ENCODE data around the gene KCNK18. TPM values are rescaled to one million over a fixed set of nuclear protein-coding genes. Genes with fewer than 3 reads are reported as not detected.
A peak's percentile ranks its signal among the peaks of the same experiment; 100 is the strongest.
"Not testable (repeated sequence)": the region's sequence is repeated elsewhere in the genome, so short reads cannot be mapped to it uniquely, and the experiment has no call there.

The KCNK18 gene
- total RNA-seq, 4 donors from 2014 or later = not detected

DNA sequence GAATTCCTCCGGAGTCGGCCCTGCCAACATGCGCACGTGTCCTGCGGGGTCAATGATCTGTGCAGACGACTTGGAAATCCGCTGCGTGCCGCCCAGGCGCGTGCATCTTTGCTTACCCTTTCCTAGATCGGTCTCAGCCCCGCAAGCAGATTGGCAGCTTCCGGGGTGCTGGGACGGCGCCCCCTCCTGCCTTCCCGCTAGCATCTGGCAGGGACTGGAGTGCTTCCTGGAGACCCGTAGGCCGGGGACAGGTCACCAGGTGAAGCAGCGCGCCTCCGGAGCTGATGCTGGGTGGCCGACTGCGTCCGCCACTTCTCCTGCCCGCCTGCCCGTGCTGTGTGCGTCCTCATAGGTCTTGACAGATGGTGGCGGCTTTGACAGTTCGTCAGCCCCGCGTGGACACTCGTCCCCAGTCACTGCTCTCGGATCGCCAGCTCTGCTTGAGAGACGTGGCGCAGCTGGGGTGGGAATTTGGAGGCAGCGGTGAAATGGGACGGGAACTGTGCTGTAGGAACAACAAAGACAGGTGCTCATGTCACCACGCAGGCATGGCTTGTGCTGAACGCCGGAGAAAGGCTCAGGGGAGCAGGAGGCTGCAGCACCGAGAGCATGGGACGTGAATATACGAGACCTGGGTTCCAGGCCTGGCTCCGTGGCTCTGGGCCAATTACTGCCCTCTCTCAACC lies 21.9 kb upstream of the KCNK18 start:
- 2 to 3% methylated on average over 23 to 35 of the region's 46 CpGs for WGBS, 2 donors
- peak; percentile 21 to 88 for DNase-seq (ENCODE audit: low spot score in 2 of 2)
- TF ChIP-seq, protein P1, sequence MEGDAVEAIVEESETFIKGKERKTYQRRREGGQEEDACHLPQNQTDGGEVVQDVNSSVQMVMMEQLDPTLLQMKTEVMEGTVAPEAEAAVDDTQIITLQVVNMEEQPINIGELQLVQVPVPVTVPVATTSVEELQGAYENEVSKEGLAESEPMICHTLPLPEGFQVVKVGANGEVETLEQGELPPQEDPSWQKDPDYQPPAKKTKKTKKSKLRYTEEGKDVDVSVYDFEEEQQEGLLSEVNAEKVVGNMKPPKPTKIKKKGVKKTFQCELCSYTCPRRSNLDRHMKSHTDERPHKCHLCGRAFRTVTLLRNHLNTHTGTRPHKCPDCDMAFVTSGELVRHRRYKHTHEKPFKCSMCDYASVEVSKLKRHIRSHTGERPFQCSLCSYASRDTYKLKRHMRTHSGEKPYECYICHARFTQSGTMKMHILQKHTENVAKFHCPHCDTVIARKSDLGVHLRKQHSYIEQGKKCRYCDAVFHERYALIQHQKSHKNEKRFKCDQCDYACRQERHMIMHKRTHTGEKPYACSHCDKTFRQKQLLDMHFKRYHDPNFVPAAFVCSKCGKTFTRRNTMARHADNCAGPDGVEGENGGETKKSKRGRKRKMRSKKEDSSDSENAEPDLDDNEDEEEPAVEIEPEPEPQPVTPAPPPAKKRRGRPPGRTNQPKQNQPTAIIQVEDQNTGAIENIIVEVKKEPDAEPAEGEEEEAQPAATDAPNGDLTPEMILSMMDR (IDR thresholded peaks at IDR 0.05) = no peak
- no peak for TF ChIP-seq POLR2A (IDR thresholded peaks at IDR 0.05)
- H3K4me3 ChIP-seq (ENCODE audit: low read depth, poor library complexity, severe bottlenecking) = no peak overlapping the region
- intact Hi-C loops (cut with DNase I; ENCODE audit: low total_unique reads) = loop anchor here (2.0 kb wide), 1 partner anchor 379 kb away; no protein-coding TSS in a partner anchor

DNA sequence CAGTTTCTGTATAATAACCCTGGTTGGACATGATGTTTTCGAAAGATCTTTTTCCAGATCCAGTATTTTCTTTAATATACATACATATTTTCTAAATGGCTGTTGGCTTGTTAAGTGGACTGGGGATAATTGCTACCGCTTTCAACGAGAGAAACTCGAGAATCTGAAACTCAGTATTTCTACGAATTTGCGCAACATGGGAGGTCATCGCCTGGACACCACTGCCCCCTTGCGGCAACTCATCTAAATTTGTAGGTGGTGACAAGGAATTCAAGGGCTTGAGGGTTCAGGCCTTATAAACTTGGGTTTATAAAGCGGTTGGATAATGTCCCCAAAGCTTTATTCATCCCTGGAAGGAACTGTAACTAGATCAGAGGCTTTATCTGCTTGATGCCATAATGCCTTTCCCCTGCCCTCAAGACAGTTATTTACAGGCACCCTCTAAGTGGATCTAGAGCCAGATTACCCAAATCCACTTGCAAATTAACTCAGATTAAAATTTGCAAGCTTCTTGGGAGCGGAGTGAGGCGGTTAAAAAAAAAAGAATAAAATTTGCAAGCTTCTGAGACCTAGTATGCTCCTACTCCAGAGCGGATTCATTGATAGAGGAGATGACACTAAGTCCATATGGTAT lies 21.3 kb upstream of the KCNK18 start:
- 31 to 33% methylated on average over 12 of the region's 12 CpGs for WGBS, 2 donors
- TF ChIP-seq, protein P1 (IDR thresholded peaks at IDR 0.05) = no peak
- no peak for TF ChIP-seq POLR2A (IDR thresholded peaks at IDR 0.05)
- peak; percentile 69 to 96 for DNase-seq (ENCODE audit: low spot score in 2 of 2)
- H3K4me3 ChIP-seq (ENCODE audit: low read depth, poor library complexity, severe bottlenecking) = no peak overlapping the region
- intact Hi-C loops (cut with DNase I; ENCODE audit: low total_unique reads) = loop anchor here (2.0 kb wide), 1 partner anchor 379 kb away; no protein-coding TSS in a partner anchor

DNA sequence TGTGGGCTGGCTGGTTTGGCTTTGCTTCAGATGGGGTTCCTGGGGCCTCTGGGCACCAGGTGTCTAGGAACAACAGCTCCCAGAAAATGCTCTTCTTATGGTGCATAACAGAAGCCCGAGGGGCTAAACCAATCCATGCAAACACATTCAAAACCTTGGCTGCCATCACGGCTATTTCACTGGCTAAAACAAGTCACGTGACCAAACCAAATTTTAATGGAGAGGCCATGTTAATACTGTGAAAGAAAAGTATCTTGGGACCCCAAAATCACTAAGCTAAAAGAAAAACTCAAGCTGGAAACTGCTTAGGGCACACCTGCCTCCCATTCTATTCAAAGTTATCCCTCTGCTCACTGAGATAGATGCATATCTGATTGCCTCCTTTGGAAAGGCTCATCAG lies 19.1 kb upstream of the KCNK18 start:
- DNase-seq (ENCODE audit: low spot score in 2 of 2) = no peak
- no peak overlapping the region for H3K4me3 ChIP-seq (ENCODE audit: low read depth, poor library complexity, severe bottlenecking)
- WGBS, 2 donors = 71 to 79% methylated on average over 3 of the region's 3 CpGs
- intact Hi-C loops (cut with DNase I; ENCODE audit: low total_unique reads) = no loop called here
- TF ChIP-seq POLR2A (IDR thresholded peaks at IDR 0.05) = no peak
- TF ChIP-seq, protein P1 (IDR thresholded peaks at IDR 0.05) = no peak

DNA sequence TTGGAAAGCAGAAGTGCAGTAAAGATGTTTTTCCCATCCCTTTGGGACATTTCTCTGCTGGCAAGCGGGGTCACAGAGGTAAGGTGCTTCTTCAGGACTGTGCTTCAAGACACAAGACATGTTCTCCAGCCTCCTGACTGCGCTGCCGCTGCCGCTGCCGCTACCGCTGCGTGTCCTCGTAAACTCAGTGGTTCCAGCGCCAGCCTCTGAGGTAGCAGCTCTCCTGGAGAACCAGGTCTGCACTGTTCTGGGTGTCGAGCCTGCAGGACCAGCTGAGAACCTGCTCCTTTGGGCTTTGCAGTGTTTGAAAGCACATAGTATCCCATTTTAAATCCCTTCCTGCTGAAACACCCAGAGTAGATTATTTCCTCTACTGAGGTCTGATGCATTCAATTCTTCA lies 13.0 kb upstream of the KCNK18 start:
- intact Hi-C loops (cut with DNase I; ENCODE audit: low total_unique reads) = no loop called here
- no peak for DNase-seq (ENCODE audit: low spot score in 2 of 2)

DNA sequence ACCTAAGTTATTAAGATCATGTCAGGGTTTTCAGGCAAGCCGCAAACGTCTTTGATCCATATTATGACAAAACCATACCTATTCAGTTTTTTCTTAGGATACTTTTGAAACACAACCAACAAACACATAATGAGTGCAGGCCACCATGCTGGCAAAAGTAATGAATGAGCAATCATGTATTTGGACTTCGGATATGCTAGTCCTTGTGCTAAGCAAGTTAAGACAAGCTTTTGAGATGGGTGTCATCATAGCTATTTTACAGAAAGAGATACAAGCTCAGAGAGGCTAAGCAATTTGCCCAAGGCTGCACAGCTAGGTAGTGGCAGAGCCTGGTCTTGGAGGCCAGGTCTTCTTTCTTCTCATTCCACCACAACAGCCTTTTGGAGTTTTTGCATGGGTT lies 12.5 kb upstream of the KCNK18 start:
- intact Hi-C loops (cut with DNase I; ENCODE audit: low total_unique reads) = no loop called here
- WGBS, 2 donors = 55 to 57% methylated on average over 3 of the region's 3 CpGs
- H3K4me3 ChIP-seq (ENCODE audit: low read depth, poor library complexity, severe bottlenecking) = no peak overlapping the region
- no peak for TF ChIP-seq POLR2A (IDR thresholded peaks at IDR 0.05)
- TF ChIP-seq, protein P1 (IDR thresholded peaks at IDR 0.05) = no peak
- no peak for DNase-seq (ENCODE audit: low spot score in 2 of 2)

More for the DNA sequence above, 13.0 kb upstream of the KCNK18 start:
- WGBS, 2 donors = 86 to 93% methylated on average over 10 of the region's 10 CpGs
- TF ChIP-seq, protein P1 (IDR thresholded peaks at IDR 0.05) = no peak
- TF ChIP-seq POLR2A (IDR thresholded peaks at IDR 0.05) = no peak
- no peak overlapping the region for H3K4me3 ChIP-seq (ENCODE audit: low read depth, poor library complexity, severe bottlenecking)

DNA sequence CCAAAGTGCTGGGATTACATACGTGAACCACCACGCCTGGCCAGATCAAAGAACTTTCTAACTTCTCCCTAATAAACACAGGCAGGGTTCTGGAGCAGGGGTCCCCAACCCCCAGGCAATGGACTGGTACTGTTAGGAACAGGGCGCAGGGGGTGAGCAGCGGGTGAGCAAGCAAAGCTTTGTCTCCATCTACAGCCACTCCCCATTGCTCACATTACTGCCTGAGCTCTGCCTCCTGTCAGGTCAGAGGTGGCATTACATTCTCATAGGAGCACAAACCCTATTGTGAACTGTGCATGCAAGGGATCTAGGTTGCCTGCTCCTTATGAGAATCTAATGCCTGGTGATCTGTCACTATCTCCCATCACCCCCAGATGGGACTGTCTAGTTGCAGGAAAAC lies 11.5 kb upstream of the KCNK18 start:
- DNase-seq (ENCODE audit: low spot score in 2 of 2); H3K4me3 ChIP-seq (ENCODE audit: low read depth, poor library complexity, severe bottlenecking); intact Hi-C loops (cut with DNase I; ENCODE audit: low total_unique reads): not testable (repeated sequence)
- 93 to 96% methylated on average over 4 of the region's 4 CpGs for WGBS, 2 donors
